HCT116 (cell line): ENCODE measurements around the gene LINC00305. TPM values are rescaled to one million over a fixed set of nuclear protein-coding genes. Genes with fewer than 3 reads are reported as not detected.

Experiments used
- ATAC-seq: fragments of 200-7000 bp; cut with Tn5 transposase; 2 replicates; pipeline ENCODE4 v1.9.1; 2020; ENCODE audit warnings: mild to moderate bottlenecking, moderate library complexity
- BruUV-seq: library from RNA; stranded (reverse); fragments of 400-500 nt; replicated peaks from 2 replicates; lab custom pipeline; 2021; lab: Mats Ljungman, UMichigan
- CTCF ChIA-PET: fragments of 300-600 bp; sonication (Branson Sonifier 250); formaldehyde crosslinking; loops from one replicate; lab custom pipeline; 2021; ENCODE audit warnings: antibody characterized with exemption; lab: Charles Lee
- POLR2A ChIA-PET: fragments of 300-600, 350-600 bp; sonication (Branson Sonifier 250); formaldehyde crosslinking; loops from one replicate; lab custom pipeline; 2021; ENCODE audit warnings: antibody characterized with exemption; lab: Charles Lee
- RAD21 ChIA-PET, 2 experiments: fragments of 300-600 bp; sonication (Branson Sonifier 250); formaldehyde crosslinking; loops; one replicate each; lab custom pipeline; 2023; ENCODE audit warnings: low total read pairs in 2 of 2; ENCODE audit not compliant: uncharacterized antibody in 2 of 2, unreplicated experiment in 2 of 2, low non-redundant PET in 1 of 2; lab: Charles Lee
- DNase-seq: peaks from one replicate; pipeline ENCODE4 v3.0.0-alpha.2; 2010; ENCODE audit warnings: low read depth, low spot score
- H2AFZ ChIP-seq: fragments of 200-600 bp; shearing (Covaris generic), sonication (generic); 2 replicates; pipeline ENCODE4 v1.6.1; 2017; ENCODE audit warnings: low read depth, mixed run types, mixed read lengths, antibody characterized with exemption, low read length; ENCODE audit not compliant: poor library complexity, severe bottlenecking
- H3K27ac ChIP-seq: 2 replicates; pipeline ENCODE4 v1.5.1; 2012; ENCODE audit warnings: low read depth, low read length
- H3K27me3 ChIP-seq: fragments of 200-600 bp; sonication (generic); 2 replicates; pipeline ENCODE4 v1.6.1; 2016; ENCODE audit warnings: mixed run types, low read length, mixed read lengths; ENCODE audit not compliant: insufficient read depth
- H3K36me3 ChIP-seq, 2 experiments: fragments of 200-500 bp in 1 of 2; fragments of 200-600 bp in 1 of 2; sonication (Bioruptor generic) in 1 of 2; sonication (generic) in 1 of 2; 2 replicates each; pipeline versions ENCODE4 v1.5.1 to v1.6.1; 2014 to 2016; ENCODE audit warnings: low read length in 2 of 2, inconsistent platforms in 1 of 2, mixed read lengths in 1 of 2, mixed run types in 1 of 2; ENCODE audit not compliant: insufficient read depth in 2 of 2, control insufficient read depth in 1 of 2
- H3K4me1 ChIP-seq, 2 experiments: fragments of 200-600 bp in 1 of 2; sonication (generic) in 1 of 2; 2 replicates each; pipeline versions ENCODE4 v1.5.1 to v1.6.1; 2012 to 2017; ENCODE audit warnings: low read length in 2 of 2, inconsistent platforms in 1 of 2, mild to moderate bottlenecking in 1 of 2, mixed read lengths in 1 of 2, mixed run types in 1 of 2, moderate library complexity in 1 of 2; ENCODE audit not compliant: insufficient read depth in 2 of 2, control insufficient read depth in 1 of 2
- H3K4me2 ChIP-seq: fragments of 200-600 bp; sonication (generic); 2 replicates; pipeline ENCODE4 v1.6.1; 2017; ENCODE audit warnings: mixed run types, low read length, mixed read lengths
- H3K4me3 ChIP-seq, 2 experiments: fragments of 200-600 bp in 1 of 2; sonication (generic) in 1 of 2; replicated peaks in 1 of 2; 2 replicates each; pipeline ENCODE4 v1.5.1; 2011 to 2016; ENCODE audit warnings: low read length in 2 of 2, control low read depth in 1 of 2, low read depth in 1 of 2, mild to moderate bottlenecking in 1 of 2, mixed read lengths in 1 of 2, mixed run types in 1 of 2
- H3K79me2 ChIP-seq: fragments of 200-600 bp; sonication (generic); 2 replicates; pipeline ENCODE4 v1.6.1; 2017; ENCODE audit warnings: mild to moderate bottlenecking, mixed run types, low read length, moderate library complexity, mixed read lengths; ENCODE audit not compliant: insufficient read depth
- H3K9ac ChIP-seq: fragments of 200-600 bp; sonication (generic); 2 replicates; pipeline ENCODE4 v1.6.1; 2016; ENCODE audit warnings: low read length, mixed read lengths
- H3K9me2 ChIP-seq: fragments of 200-600 bp; sonication (generic), shearing (Covaris generic); 2 replicates; pipeline ENCODE4 v1.6.1; 2017; ENCODE audit warnings: mixed run types, mild to moderate bottlenecking, moderate library complexity; ENCODE audit not compliant: insufficient read depth
- H3K9me3 ChIP-seq, 2 experiments: fragments of 200-500 bp in 1 of 2; fragments of 200-600 bp in 1 of 2; sonication (Bioruptor generic) in 1 of 2; sonication (generic) in 1 of 2; 2 replicates each; pipeline ENCODE4 v1.6.1; 2014 to 2017; ENCODE audit warnings: low read length in 2 of 2, mixed read lengths in 2 of 2, inconsistent platforms in 1 of 2, low read depth in 1 of 2, mild to moderate bottlenecking in 1 of 2, mixed run types in 1 of 2, moderate library complexity in 1 of 2; ENCODE audit not compliant: control insufficient read depth in 1 of 2, insufficient read depth in 1 of 2
- H4K20me1 ChIP-seq: fragments of 200-600 bp; sonication (generic), shearing (Covaris generic); 2 replicates; pipeline ENCODE4 v1.6.1; 2017; ENCODE audit warnings: mixed run types, mild to moderate bottlenecking, moderate library complexity; ENCODE audit not compliant: insufficient read depth
- ATF3 ChIP-seq: IDR thresholded peaks from 2 replicates; pipeline ENCODE4 v1.6.1; 2012
- EGR1 ChIP-seq: IDR thresholded peaks from 2 replicates; pipeline ENCODE4 v1.6.1; 2012; ENCODE audit warnings: low read depth
- EZH2 ChIP-seq: fragments of 200-600 bp; sonication (generic); IDR thresholded peaks from 2 replicates; pipeline ENCODE4 v1.6.1; 2017; ENCODE audit warnings: antibody characterized with exemption, mixed run types
- EZH2phosphoT487 ChIP-seq: fragments of 200-600 bp; IDR thresholded peaks from 2 replicates; pipeline ENCODE4 v1.6.1; 2018; ENCODE audit warnings: antibody characterized with exemption, borderline replicate concordance
- JUND ChIP-seq: IDR thresholded peaks from 2 replicates; pipeline ENCODE4 v1.6.1; 2012
- POLR2AphosphoS5 ChIP-seq: IDR thresholded peaks from 2 replicates; pipeline ENCODE4 v1.6.1; 2011; ENCODE audit warnings: mild to moderate bottlenecking, low read depth, low read length, moderate library complexity
- RAD21 ChIP-seq: IDR thresholded peaks from 2 replicates; pipeline ENCODE4 v1.6.1; 2012; ENCODE audit warnings: low read depth, mild to moderate bottlenecking
- SIN3A ChIP-seq: IDR thresholded peaks from 2 replicates; pipeline ENCODE4 v1.6.1; 2012; ENCODE audit warnings: low read depth
- SRF ChIP-seq: IDR thresholded peaks from 2 replicates; pipeline ENCODE4 v1.6.1; 2012; ENCODE audit warnings: low read depth
- TCF7L2 ChIP-seq: IDR thresholded peaks from 2 replicates; pipeline ENCODE4 v1.7.0; 2011; ENCODE audit warnings: borderline replicate concordance, inconsistent platforms; ENCODE audit not compliant: insufficient read depth, insufficient read length; ENCODE audit errors: extremely low read depth
- ZBTB33 ChIP-seq: IDR thresholded peaks from 2 replicates; pipeline ENCODE4 v1.6.1; 2011; ENCODE audit warnings: mild to moderate bottlenecking, low read length, moderate library complexity; ENCODE audit not compliant: insufficient replicate concordance; ENCODE audit errors: extremely low read depth
- intact Hi-C: fragments of 100-400 bp; cut with micrococcal nuclease; formaldehyde crosslinking; loops from 2 replicates; pipeline ENCODE4 v1.10.0; 2022
- total RNA-seq: library from RNA; stranded (reverse); gene quantifications from one replicate; pipeline ENCODE4 v1.2.1, GENCODE V29; 2021; ENCODE audit not compliant: unreplicated experiment
- TF ChIP-seq, protein P1 (sequence below), 3 experiments: fragments of 200-600 bp in 1 of 3; sonication (generic) in 1 of 3; IDR thresholded peaks in 2 of 3; conservative IDR thresholded peaks in 1 of 3; 2 replicates each; pipeline ENCODE4 v1.5.1; 2012 to 2017; ENCODE audit warnings: low read depth in 2 of 3, low read length in 2 of 3, antibody characterized with exemption in 1 of 3, borderline replicate concordance in 1 of 3, control low read depth in 1 of 3, mild to moderate bottlenecking in 1 of 3, mixed read lengths in 1 of 3, mixed run types in 1 of 3, moderate library complexity in 1 of 3; ENCODE audit not compliant: insufficient read depth in 1 of 3

The LINC00305 gene
- total RNA-seq, 1 experiment from 2014 or later, result not detected

DNA sequence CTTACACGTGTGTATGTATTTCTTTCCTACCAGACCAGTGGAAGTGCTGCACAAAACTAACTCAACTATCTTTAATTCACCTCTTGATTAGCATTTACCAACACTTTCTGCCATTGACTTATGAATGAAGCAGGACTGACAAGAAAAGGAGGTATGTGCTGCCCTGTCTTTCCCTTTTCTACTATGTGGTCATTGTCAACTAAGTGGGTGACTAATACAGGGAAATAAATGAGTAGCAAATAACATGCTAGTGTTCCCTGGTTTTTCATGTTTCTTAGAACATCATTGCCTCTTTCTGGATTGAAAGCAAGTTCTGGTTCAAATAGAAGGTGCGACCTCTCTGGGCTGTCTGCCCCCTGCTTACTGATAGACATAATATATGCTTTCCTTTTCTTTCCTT lies 58.0 kb downstream of the LINC00305 start:
- H3K9me2 ChIP-seq, result no peaks in the 10 kb centered on the region
- ChIA-PET CTCF (no interaction called here), RAD21 (no interaction called here), POLR2A (no interaction called here)
- H3K4me1 ChIP-seq, result no peaks in the 10 kb centered on the region
- TF ChIP-seq SIN3A, result no peak
- no peak for TF ChIP-seq SRF
- TF ChIP-seq JUND, result no peak
- no peak for TF ChIP-seq EZH2
- no peak for TF ChIP-seq POLR2AphosphoS5
- DNase-seq (no peak), ATAC-seq (no peak)
- BruUV-seq, result no TSS peak
- H2AFZ ChIP-seq, result no peak overlapping the region
- H3K27me3 ChIP-seq, result no peaks in the 10 kb centered on the region
- no peaks in the 10 kb centered on the region for H3K9me3 ChIP-seq
- intact Hi-C loops, result loop anchor here (10.0 kb wide), 1 partner anchor 64 kb away; no protein-coding TSS in a partner anchor
- H3K4me3 ChIP-seq, result no peak overlapping the region
- H3K4me2 ChIP-seq, result no peak overlapping the region
- H3K9ac ChIP-seq, result no peak overlapping the region
- no peaks in the 10 kb centered on the region for H3K36me3 ChIP-seq
- no peaks in the 10 kb centered on the region for H4K20me1 ChIP-seq
- H3K79me2 ChIP-seq, result no peaks in the 10 kb centered on the region
- H3K27ac ChIP-seq, result no peak overlapping the region

GRCh38 chr18:64083916-64084315 lies 65.0 kb downstream of the LINC00305 start:
- no peak for TF ChIP-seq EZH2
- TF ChIP-seq JUND, result no peak
- no peak for TF ChIP-seq ATF3
- TF ChIP-seq ZBTB33, result no peak
- TF ChIP-seq EGR1, result no peak
- TF ChIP-seq, protein P1, sequence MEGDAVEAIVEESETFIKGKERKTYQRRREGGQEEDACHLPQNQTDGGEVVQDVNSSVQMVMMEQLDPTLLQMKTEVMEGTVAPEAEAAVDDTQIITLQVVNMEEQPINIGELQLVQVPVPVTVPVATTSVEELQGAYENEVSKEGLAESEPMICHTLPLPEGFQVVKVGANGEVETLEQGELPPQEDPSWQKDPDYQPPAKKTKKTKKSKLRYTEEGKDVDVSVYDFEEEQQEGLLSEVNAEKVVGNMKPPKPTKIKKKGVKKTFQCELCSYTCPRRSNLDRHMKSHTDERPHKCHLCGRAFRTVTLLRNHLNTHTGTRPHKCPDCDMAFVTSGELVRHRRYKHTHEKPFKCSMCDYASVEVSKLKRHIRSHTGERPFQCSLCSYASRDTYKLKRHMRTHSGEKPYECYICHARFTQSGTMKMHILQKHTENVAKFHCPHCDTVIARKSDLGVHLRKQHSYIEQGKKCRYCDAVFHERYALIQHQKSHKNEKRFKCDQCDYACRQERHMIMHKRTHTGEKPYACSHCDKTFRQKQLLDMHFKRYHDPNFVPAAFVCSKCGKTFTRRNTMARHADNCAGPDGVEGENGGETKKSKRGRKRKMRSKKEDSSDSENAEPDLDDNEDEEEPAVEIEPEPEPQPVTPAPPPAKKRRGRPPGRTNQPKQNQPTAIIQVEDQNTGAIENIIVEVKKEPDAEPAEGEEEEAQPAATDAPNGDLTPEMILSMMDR (IDR thresholded peaks at IDR 0.05 in 2 of 3, conservative IDR thresholded peaks at IDR 0.05 in 1 of 3; ENCODE audit: borderline replicate concordance in 1 of 3, insufficient read depth in 1 of 3, low read depth in 2 of 3, low read length in 2 of 3), result no peak
- no peak for TF ChIP-seq EZH2phosphoT487
- TF ChIP-seq RAD21, result no peak
- TF ChIP-seq TCF7L2, result no peak
- H4K20me1 ChIP-seq, result no peaks in the 10 kb centered on the region
- H3K9me3 ChIP-seq, result no peaks in the 10 kb centered on the region
- no peak overlapping the region for H3K27ac ChIP-seq
- H3K4me2 ChIP-seq, result no peak overlapping the region
- H3K36me3 ChIP-seq, result no peaks in the 10 kb centered on the region
- no peak overlapping the region for H2AFZ ChIP-seq
- intact Hi-C loops, result no loop called here
- H3K9ac ChIP-seq, result no peak overlapping the region
- no peaks in the 10 kb centered on the region for H3K9me2 ChIP-seq
- ChIA-PET POLR2A (no interaction called here), RAD21 (no interaction called here), CTCF (no interaction called here)
- H3K79me2 ChIP-seq, result no peaks in the 10 kb centered on the region
- no TSS peak for BruUV-seq
- no peaks in the 10 kb centered on the region for H3K27me3 ChIP-seq
- DNase-seq (no peak), ATAC-seq (no peak)
- no peaks in the 10 kb centered on the region for H3K4me1 ChIP-seq
- H3K4me3 ChIP-seq, result no peak overlapping the region
